Measurements from ENCODE around the gene TMEM108. TPM values are rescaled to one million over a fixed set of nuclear protein-coding genes. Genes with fewer than 3 reads are reported as not detected.

Gene TMEM108
- polyA plus RNA-seq, 1 donor from 2014 or later = 2.1 TPM

DNA sequence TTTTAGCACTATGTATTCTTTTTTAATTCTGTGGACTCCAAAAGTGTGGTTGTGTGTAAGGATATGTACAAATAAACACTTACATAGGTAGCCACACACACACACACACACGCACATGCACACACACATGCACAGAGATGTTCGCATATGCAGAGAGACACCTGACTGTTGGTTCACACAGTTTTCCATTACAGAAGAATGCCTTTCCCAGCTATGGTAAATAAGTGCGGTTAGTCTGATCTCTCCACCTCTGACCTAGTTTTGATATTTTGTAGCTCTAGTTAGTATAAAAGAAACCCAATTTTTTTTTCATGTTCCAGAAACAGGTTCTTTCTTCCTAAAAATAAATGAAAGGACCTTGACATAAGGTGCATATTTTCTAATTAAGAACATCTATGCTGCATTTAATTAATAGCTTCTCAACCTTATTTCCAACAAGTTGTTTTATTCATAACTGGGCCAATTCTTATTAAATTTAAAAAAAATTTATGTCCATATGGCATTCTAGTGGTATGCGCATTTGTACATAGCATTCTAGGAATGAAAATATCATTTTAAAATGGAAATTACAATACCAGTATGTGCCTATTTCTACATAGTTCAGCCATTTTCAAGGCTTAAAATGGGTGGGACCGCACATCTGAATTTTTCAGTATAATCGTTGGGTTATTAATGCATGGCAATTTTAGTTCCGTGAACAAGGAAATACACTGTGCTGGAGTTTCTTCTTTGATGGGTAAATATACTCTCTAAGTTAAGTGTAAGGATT, 27.2 kb downstream of the TMEM108 start:
- Histone ChIP-seq H3K4me3 (ENCODE audit: low read length) (no peak overlapping the region), H3K27me3 (ENCODE audit: insufficient read depth, low read depth, low read length) (no peaks in the 10 kb centered on the region), H3K9ac (ENCODE audit: low read length) (no peak overlapping the region), H3K27ac (ENCODE audit: low read length) (no peak overlapping the region), H3K36me3 (ENCODE audit: insufficient read depth, low read length) (no peaks in the 10 kb centered on the region), H2AFZ (ENCODE audit: low read depth, low read length) (no peak overlapping the region), H3K9me3 (ENCODE audit: low read length) (no peaks in the 10 kb centered on the region), H3F3A (ENCODE audit: insufficient read depth, low read length, poor library complexity, severe bottlenecking) (no peaks in the 10 kb centered on the region), H3K79me2 (replicated peaks; ENCODE audit: insufficient read depth, low read length) (no peaks in the 10 kb centered on the region), H4K20me1 (ENCODE audit: insufficient read depth) (no peaks in the 10 kb centered on the region), H3K4me2 (ENCODE audit: low read length) (no peak overlapping the region), H3K9me2 (ENCODE audit: insufficient read depth, low read length) (no peaks in the 10 kb centered on the region)
- TF ChIP-seq RAD21 (conservative IDR thresholded peaks at IDR 0.05) = no peak
- TF ChIP-seq TAF1 (IDR thresholded peaks at IDR 0.05; ENCODE audit: low read depth) = no peak
- no peak for TF ChIP-seq MXI1 (conservative IDR thresholded peaks at IDR 0.05; ENCODE audit: poor library complexity, severe bottlenecking)
- TF ChIP-seq EZH2 (IDR thresholded peaks at IDR 0.05; ENCODE audit: borderline replicate concordance, insufficient read depth, low read length, poor library complexity, severe bottlenecking) = no peak
- no peak for TF ChIP-seq EP300 (conservative IDR thresholded peaks at IDR 0.05; ENCODE audit: poor library complexity, severe bottlenecking)
- TF ChIP-seq, protein P1, sequence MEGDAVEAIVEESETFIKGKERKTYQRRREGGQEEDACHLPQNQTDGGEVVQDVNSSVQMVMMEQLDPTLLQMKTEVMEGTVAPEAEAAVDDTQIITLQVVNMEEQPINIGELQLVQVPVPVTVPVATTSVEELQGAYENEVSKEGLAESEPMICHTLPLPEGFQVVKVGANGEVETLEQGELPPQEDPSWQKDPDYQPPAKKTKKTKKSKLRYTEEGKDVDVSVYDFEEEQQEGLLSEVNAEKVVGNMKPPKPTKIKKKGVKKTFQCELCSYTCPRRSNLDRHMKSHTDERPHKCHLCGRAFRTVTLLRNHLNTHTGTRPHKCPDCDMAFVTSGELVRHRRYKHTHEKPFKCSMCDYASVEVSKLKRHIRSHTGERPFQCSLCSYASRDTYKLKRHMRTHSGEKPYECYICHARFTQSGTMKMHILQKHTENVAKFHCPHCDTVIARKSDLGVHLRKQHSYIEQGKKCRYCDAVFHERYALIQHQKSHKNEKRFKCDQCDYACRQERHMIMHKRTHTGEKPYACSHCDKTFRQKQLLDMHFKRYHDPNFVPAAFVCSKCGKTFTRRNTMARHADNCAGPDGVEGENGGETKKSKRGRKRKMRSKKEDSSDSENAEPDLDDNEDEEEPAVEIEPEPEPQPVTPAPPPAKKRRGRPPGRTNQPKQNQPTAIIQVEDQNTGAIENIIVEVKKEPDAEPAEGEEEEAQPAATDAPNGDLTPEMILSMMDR (IDR thresholded peaks at IDR 0.05; ENCODE audit: poor library complexity, severe bottlenecking) = no peak
- no peak for TF ChIP-seq SMC3 (conservative IDR thresholded peaks at IDR 0.05; ENCODE audit: poor library complexity)
- no peak for TF ChIP-seq POLR2AphosphoS5 (IDR thresholded peaks at IDR 0.05)
- TF ChIP-seq, protein P2, sequence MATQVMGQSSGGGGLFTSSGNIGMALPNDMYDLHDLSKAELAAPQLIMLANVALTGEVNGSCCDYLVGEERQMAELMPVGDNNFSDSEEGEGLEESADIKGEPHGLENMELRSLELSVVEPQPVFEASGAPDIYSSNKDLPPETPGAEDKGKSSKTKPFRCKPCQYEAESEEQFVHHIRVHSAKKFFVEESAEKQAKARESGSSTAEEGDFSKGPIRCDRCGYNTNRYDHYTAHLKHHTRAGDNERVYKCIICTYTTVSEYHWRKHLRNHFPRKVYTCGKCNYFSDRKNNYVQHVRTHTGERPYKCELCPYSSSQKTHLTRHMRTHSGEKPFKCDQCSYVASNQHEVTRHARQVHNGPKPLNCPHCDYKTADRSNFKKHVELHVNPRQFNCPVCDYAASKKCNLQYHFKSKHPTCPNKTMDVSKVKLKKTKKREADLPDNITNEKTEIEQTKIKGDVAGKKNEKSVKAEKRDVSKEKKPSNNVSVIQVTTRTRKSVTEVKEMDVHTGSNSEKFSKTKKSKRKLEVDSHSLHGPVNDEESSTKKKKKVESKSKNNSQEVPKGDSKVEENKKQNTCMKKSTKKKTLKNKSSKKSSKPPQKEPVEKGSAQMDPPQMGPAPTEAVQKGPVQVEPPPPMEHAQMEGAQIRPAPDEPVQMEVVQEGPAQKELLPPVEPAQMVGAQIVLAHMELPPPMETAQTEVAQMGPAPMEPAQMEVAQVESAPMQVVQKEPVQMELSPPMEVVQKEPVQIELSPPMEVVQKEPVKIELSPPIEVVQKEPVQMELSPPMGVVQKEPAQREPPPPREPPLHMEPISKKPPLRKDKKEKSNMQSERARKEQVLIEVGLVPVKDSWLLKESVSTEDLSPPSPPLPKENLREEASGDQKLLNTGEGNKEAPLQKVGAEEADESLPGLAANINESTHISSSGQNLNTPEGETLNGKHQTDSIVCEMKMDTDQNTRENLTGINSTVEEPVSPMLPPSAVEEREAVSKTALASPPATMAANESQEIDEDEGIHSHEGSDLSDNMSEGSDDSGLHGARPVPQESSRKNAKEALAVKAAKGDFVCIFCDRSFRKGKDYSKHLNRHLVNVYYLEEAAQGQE (IDR thresholded peaks at IDR 0.05; ENCODE audit: borderline replicate concordance) = no peak

DNA sequence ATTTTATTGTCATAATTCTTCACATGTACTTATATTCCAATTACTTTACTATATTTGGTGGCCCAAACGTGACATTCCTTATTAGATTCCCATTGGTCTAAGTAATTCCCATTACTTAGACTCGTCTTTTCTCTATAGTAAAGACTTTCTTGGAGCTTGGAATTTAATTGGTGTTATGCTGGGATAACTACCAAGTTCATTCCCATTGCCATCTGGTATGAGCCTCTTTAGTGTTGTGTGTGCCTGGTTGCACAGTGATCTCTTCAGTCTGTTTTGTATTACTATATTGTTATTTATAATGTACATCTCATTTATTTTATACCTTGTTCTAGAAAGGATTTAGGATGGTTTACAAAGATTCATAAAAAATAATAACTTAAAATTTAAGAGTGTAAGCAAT, 27.8 kb downstream of the TMEM108 start:
- Histone ChIP-seq H2AFZ (ENCODE audit: low read depth, low read length) (no peak overlapping the region), H3K4me3 (ENCODE audit: low read length) (no peak overlapping the region), H3K27ac (ENCODE audit: low read length) (no peak overlapping the region), H3K27me3 (ENCODE audit: insufficient read depth, low read depth, low read length) (no peaks in the 10 kb centered on the region), H3K9me3 (ENCODE audit: low read length) (no peaks in the 10 kb centered on the region), H4K20me1 (ENCODE audit: insufficient read depth) (no peaks in the 10 kb centered on the region), H3F3A (ENCODE audit: insufficient read depth, low read length, poor library complexity, severe bottlenecking) (no peaks in the 10 kb centered on the region), H3K4me2 (ENCODE audit: low read length) (no peak overlapping the region), H3K36me3 (ENCODE audit: insufficient read depth, low read length) (no peaks in the 10 kb centered on the region), H3K79me2 (replicated peaks; ENCODE audit: insufficient read depth, low read length) (no peaks in the 10 kb centered on the region), H3K9ac (ENCODE audit: low read length) (no peak overlapping the region), H3K9me2 (ENCODE audit: insufficient read depth, low read length) (no peaks in the 10 kb centered on the region)
- no peak for TF ChIP-seq POLR2AphosphoS5 (IDR thresholded peaks at IDR 0.05)
- TF ChIP-seq, protein P1 (IDR thresholded peaks at IDR 0.05; ENCODE audit: poor library complexity, severe bottlenecking) = no peak
- TF ChIP-seq MXI1 (conservative IDR thresholded peaks at IDR 0.05; ENCODE audit: poor library complexity, severe bottlenecking) = no peak
- TF ChIP-seq TAF1 (IDR thresholded peaks at IDR 0.05; ENCODE audit: low read depth) = no peak
- no peak for TF ChIP-seq EP300 (conservative IDR thresholded peaks at IDR 0.05; ENCODE audit: poor library complexity, severe bottlenecking)
- no peak for TF ChIP-seq SMC3 (conservative IDR thresholded peaks at IDR 0.05; ENCODE audit: poor library complexity)
- TF ChIP-seq, protein P2 (IDR thresholded peaks at IDR 0.05; ENCODE audit: borderline replicate concordance) = no peak
- TF ChIP-seq EZH2 (IDR thresholded peaks at IDR 0.05; ENCODE audit: borderline replicate concordance, insufficient read depth, low read length, poor library complexity, severe bottlenecking) = no peak
- no peak for TF ChIP-seq RAD21 (conservative IDR thresholded peaks at IDR 0.05)

All from neural cell (in vitro differentiated cells).